OCI-LY7 (cell line): Measurements from ENCODE around the gene GLIS2.

ENCODE experiments used
- CTCF ChIP-seq: fragments of 200-600 bp; sonication (generic); conservative IDR thresholded peaks from 2 replicates; pipeline ENCODE4 v1.5.1; 2014; ENCODE audit warnings: mild to moderate bottlenecking, antibody characterized with exemption, low read length, moderate library complexity, mixed read lengths
- EZH2phosphoT487 ChIP-seq: fragments of 200-600 bp; sonication (generic); IDR thresholded peaks from 2 replicates; pipeline ENCODE4 v1.6.1; 2018; ENCODE audit warnings: low read depth, borderline replicate concordance, mild to moderate bottlenecking, mixed run types, antibody characterized with exemption, low read length, moderate library complexity, mixed read lengths

GRCh38 chr16:4317532-4318450, 1.9 kb downstream of the GLIS2 start:
- TF ChIP-seq CTCF (no peak), EZH2phosphoT487 (no peak)
